OCI-LY7 (cell line): ENCODE measurements around the gene SLC25A21. TPM values are rescaled to one million over a fixed set of nuclear protein-coding genes. Genes with fewer than 3 reads are reported as not detected.

Experiments
- BruUV-seq: library from RNA; stranded (reverse); fragments of 400-500 nt; replicated peaks from 2 replicates; lab custom pipeline; 2021; lab: Mats Ljungman, UMichigan
- CTCF ChIA-PET: fragments of 300-600 bp; sonication (Branson Sonifier 250); formaldehyde crosslinking; loops from one replicate; lab custom pipeline; 2022; ENCODE audit warnings: antibody characterized with exemption; ENCODE audit not compliant: unreplicated experiment; lab: Charles Lee
- POLR2A ChIA-PET: fragments of 300-600 bp; sonication (Branson Sonifier 250); formaldehyde crosslinking; loops from one replicate; lab custom pipeline; 2022; ENCODE audit warnings: antibody characterized with exemption; lab: Charles Lee
- DNase-seq: peaks from one replicate; pipeline ENCODE4 v3.0.0-alpha.2; 2015; ENCODE audit warnings: low spot score
- H2AFZ ChIP-seq: fragments of 200-600 bp; sonication (generic), shearing (Covaris generic); 2 replicates; pipeline ENCODE4 v1.6.1; 2014; ENCODE audit warnings: mild to moderate bottlenecking, antibody characterized with exemption, low read length, moderate library complexity
- H3K27ac ChIP-seq: fragments of 200-600 bp; sonication (generic); 2 replicates; pipeline ENCODE4 v1.5.1; 2014; ENCODE audit warnings: mixed run types, low read depth, mild to moderate bottlenecking, moderate library complexity, low read length, inconsistent platforms; ENCODE audit not compliant: poor library complexity, severe bottlenecking
- H3K36me3 ChIP-seq: fragments of 200-600 bp; sonication (generic); 2 replicates; pipeline ENCODE4 v1.6.1; 2014; ENCODE audit warnings: mild to moderate bottlenecking, antibody characterized with exemption, low read length, moderate library complexity, mixed read lengths; ENCODE audit not compliant: insufficient read depth
- H3K4me1 ChIP-seq: fragments of 200-600 bp; sonication (generic); 2 replicates; pipeline ENCODE4 v1.5.1; 2014; ENCODE audit warnings: mild to moderate bottlenecking, low read length; ENCODE audit not compliant: insufficient read depth, poor library complexity, severe bottlenecking
- H3K4me2 ChIP-seq: fragments of 200-600 bp; sonication (generic); 2 replicates; pipeline ENCODE4 v1.6.1; 2014; ENCODE audit warnings: mild to moderate bottlenecking, low read length
- H3K4me3 ChIP-seq: fragments of 200-600 bp; sonication (generic); 2 replicates; pipeline ENCODE4 v1.5.1; 2014; ENCODE audit warnings: mild to moderate bottlenecking, low read depth, low read length; ENCODE audit not compliant: poor library complexity, severe bottlenecking
- H3K79me2 ChIP-seq: fragments of 200-600 bp; sonication (generic); 2 replicates; pipeline ENCODE4 v1.6.1; 2016; ENCODE audit warnings: low read depth, mild to moderate bottlenecking, low read length, moderate library complexity, mixed read lengths; ENCODE audit not compliant: insufficient read depth
- H3K9me2 ChIP-seq: fragments of 200-600 bp; sonication (generic); 2 replicates; pipeline ENCODE4 v1.6.1; 2016; ENCODE audit warnings: mild to moderate bottlenecking, low read length, mixed read lengths; ENCODE audit not compliant: insufficient read depth
- H3K9me3 ChIP-seq: fragments of 200-600 bp; sonication (generic); 2 replicates; pipeline ENCODE4 v1.6.1; 2014; ENCODE audit warnings: mild to moderate bottlenecking, mixed run types, low read length, mixed read lengths
- H4K20me1 ChIP-seq: fragments of 200-600 bp; sonication (generic); 2 replicates; pipeline ENCODE4 v1.6.1; 2014; ENCODE audit warnings: mild to moderate bottlenecking, antibody characterized with exemption, low read length, moderate library complexity, mixed read lengths; ENCODE audit not compliant: insufficient read depth
- EZH2phosphoT487 ChIP-seq: fragments of 200-600 bp; sonication (generic); IDR thresholded peaks from 2 replicates; pipeline ENCODE4 v1.6.1; 2018; ENCODE audit warnings: low read depth, borderline replicate concordance, mild to moderate bottlenecking, mixed run types, antibody characterized with exemption, low read length, moderate library complexity, mixed read lengths
- intact Hi-C: fragments of 100-400 bp; cut with micrococcal nuclease; formaldehyde crosslinking; loops from one replicate; pipeline ENCODE4 v1.10.0; 2022; ENCODE audit not compliant: unreplicated experiment
- total RNA-seq, 2 experiments: library from RNA; depleted of rRNA in 1 of 2; stranded (reverse); fragments of >200 nt in 1 of 2; shearing (Covaris generic) in 1 of 2; gene quantifications; 2 replicates each; pipeline ENCODE4 v1.2.3, GENCODE V29; 2014 to 2022
- TF ChIP-seq, protein P1 (sequence below): fragments of 200-600 bp; sonication (generic); conservative IDR thresholded peaks from 2 replicates; pipeline ENCODE4 v1.5.1; 2014; ENCODE audit warnings: mild to moderate bottlenecking, antibody characterized with exemption, low read length, moderate library complexity, mixed read lengths

Gene SLC25A21
- total RNA-seq, 2 experiments from 2014 or later = not detected

DNA sequence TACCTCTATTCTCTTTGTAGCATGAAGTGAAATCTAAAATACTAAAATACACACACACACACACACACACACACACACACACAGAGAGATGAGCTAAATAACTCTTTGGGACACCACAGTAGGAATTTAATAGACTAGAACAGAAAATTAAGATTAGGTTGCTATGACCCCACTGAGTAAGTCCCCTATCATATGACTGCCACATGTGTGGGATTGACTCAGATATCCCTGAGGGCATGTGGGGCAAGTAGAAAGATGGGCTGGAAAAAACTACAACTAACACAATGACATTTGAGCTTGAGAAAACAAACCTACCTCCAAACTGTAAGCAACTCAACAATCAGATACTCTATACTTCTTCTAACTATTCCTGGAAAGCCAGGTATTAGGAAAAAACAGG is 27.0 kb downstream of the SLC25A21 start:
- intact Hi-C loops = no loop called here
- no peak for DNase-seq
- Histone ChIP-seq H3K27ac (no peak overlapping the region), H3K9me3 (no peaks in the 10 kb centered on the region), H2AFZ (no peak overlapping the region), H3K4me1 (no peaks in the 10 kb centered on the region), H3K36me3 (no peaks in the 10 kb centered on the region), H3K9me2 (no peaks in the 10 kb centered on the region), H3K4me2 (no peak overlapping the region), H4K20me1 (no peaks in the 10 kb centered on the region), H3K79me2 (no peaks in the 10 kb centered on the region), H3K4me3 (no peak overlapping the region)
- no TSS peak for BruUV-seq
- TF ChIP-seq, protein P1, sequence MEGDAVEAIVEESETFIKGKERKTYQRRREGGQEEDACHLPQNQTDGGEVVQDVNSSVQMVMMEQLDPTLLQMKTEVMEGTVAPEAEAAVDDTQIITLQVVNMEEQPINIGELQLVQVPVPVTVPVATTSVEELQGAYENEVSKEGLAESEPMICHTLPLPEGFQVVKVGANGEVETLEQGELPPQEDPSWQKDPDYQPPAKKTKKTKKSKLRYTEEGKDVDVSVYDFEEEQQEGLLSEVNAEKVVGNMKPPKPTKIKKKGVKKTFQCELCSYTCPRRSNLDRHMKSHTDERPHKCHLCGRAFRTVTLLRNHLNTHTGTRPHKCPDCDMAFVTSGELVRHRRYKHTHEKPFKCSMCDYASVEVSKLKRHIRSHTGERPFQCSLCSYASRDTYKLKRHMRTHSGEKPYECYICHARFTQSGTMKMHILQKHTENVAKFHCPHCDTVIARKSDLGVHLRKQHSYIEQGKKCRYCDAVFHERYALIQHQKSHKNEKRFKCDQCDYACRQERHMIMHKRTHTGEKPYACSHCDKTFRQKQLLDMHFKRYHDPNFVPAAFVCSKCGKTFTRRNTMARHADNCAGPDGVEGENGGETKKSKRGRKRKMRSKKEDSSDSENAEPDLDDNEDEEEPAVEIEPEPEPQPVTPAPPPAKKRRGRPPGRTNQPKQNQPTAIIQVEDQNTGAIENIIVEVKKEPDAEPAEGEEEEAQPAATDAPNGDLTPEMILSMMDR = no peak
- no peak for TF ChIP-seq EZH2phosphoT487
- ChIA-PET POLR2A (interaction anchor here (0.6 kb wide), 2 partner anchors 13 to 31 kb away, joined by 3 to 4 read pairs; no protein-coding TSS in a partner anchor), CTCF (no interaction called here)

- CTCF ChIA-PET = no interaction called here
Observed at GRCh38 chr14:37144729-37145363, 27.6 kb downstream of the SLC25A21 start.

More at GRCh38 chr14:37144729-37145363, 27.6 kb downstream of the SLC25A21 start:
- H3K9me3 ChIP-seq = no peaks in the 10 kb centered on the region
- POLR2A ChIA-PET = interaction anchor here (0.6 kb wide), 2 partner anchors 14 to 31 kb away, joined by 3 to 4 read pairs; no protein-coding TSS in a partner anchor
- H3K36me3 ChIP-seq = no peaks in the 10 kb centered on the region
- TF ChIP-seq, protein P1 = no peak
- TF ChIP-seq EZH2phosphoT487 = no peak
- H3K4me1 ChIP-seq = no peaks in the 10 kb centered on the region
- no peak overlapping the region for H3K4me3 ChIP-seq
- no peak overlapping the region for H3K27ac ChIP-seq
- no peak for DNase-seq
- no peaks in the 10 kb centered on the region for H3K9me2 ChIP-seq
- no peaks in the 10 kb centered on the region for H4K20me1 ChIP-seq
- no TSS peak for BruUV-seq
- no peaks in the 10 kb centered on the region for H3K79me2 ChIP-seq
- intact Hi-C loops = no loop called here
- H2AFZ ChIP-seq = no peak overlapping the region
- H3K4me2 ChIP-seq = no peak overlapping the region
